Endothelial cell of umbilical vein (primary cell): ENCODE data around the gene KCNB1.

Experiments used
- EZH2 ChIP-seq: IDR thresholded peaks from 2 replicates; pipeline ENCODE4 v1.6.1; 2012; ENCODE audit warnings: borderline replicate concordance, low read depth, mild to moderate bottlenecking, moderate library complexity, low read length, inconsistent platforms; ENCODE audit not compliant: severe bottlenecking
- POLR2A ChIP-seq: IDR thresholded peaks from 2 replicates; pipeline ENCODE4 v1.6.1; 2012; ENCODE audit warnings: low read depth, mild to moderate bottlenecking, control low read depth, low read length
- POLR2AphosphoS5 ChIP-seq: IDR thresholded peaks from 2 replicates; pipeline ENCODE4 v1.6.1; 2012; ENCODE audit warnings: low read depth, mild to moderate bottlenecking, control low read depth, low read length, moderate library complexity; ENCODE audit not compliant: insufficient read depth
- TF ChIP-seq, protein P1 (sequence below), 2 donors: IDR thresholded peaks; 1 replicate in 1 of 2; 2 replicates in 1 of 2; pipeline ENCODE4 v1.5.1; 2011; ENCODE audit warnings: low read length in 2 of 2, mild to moderate bottlenecking in 2 of 2, moderate library complexity in 2 of 2, control low read depth in 1 of 2, inconsistent platforms in 1 of 2, low read depth in 1 of 2; ENCODE audit not compliant: insufficient read depth in 1 of 2; ENCODE audit errors: extremely low read depth in 1 of 2
- TF ChIP-seq, protein P2 (sequence below): IDR thresholded peaks from 2 replicates; pipeline ENCODE4 v1.6.1; 2011; ENCODE audit not compliant: insufficient read depth, insufficient read length

DNA sequence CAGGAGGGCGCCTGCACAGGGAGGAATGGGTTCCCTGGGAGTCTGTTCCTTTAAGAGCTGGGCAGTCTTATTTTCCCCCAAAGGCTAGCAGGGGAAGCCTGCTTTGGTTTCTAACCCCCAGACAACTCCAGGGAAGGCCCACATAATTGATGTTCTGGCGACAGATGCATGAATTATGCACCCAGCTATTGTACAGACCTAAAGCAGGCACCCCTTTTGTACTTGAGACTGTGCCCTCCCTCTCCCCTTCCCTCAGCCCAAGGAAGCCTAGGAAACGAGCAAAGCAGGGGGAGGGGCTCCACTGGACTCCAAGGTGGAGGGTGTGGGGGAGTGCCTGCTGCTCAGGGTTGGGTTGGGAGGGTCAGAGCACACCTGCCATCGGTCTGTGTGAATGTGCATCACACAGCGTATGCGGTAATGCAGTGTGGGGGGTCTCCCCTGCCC, 102.1 kb downstream of the KCNB1 start:
- TF ChIP-seq POLR2A: no peak
- TF ChIP-seq POLR2AphosphoS5: no peak
- TF ChIP-seq, protein P1, sequence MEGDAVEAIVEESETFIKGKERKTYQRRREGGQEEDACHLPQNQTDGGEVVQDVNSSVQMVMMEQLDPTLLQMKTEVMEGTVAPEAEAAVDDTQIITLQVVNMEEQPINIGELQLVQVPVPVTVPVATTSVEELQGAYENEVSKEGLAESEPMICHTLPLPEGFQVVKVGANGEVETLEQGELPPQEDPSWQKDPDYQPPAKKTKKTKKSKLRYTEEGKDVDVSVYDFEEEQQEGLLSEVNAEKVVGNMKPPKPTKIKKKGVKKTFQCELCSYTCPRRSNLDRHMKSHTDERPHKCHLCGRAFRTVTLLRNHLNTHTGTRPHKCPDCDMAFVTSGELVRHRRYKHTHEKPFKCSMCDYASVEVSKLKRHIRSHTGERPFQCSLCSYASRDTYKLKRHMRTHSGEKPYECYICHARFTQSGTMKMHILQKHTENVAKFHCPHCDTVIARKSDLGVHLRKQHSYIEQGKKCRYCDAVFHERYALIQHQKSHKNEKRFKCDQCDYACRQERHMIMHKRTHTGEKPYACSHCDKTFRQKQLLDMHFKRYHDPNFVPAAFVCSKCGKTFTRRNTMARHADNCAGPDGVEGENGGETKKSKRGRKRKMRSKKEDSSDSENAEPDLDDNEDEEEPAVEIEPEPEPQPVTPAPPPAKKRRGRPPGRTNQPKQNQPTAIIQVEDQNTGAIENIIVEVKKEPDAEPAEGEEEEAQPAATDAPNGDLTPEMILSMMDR (IDR thresholded peaks at IDR 0.05; ENCODE audit: extremely low read depth in 1 of 2, insufficient read depth in 1 of 2, low read depth in 1 of 2, low read length in 2 of 2): no peak
- TF ChIP-seq, protein P2, sequence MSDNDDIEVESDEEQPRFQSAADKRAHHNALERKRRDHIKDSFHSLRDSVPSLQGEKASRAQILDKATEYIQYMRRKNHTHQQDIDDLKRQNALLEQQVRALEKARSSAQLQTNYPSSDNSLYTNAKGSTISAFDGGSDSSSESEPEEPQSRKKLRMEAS: no peak
- TF ChIP-seq EZH2: no peak
